NCI-H2029 treated with DMSO at 0.1 percent for 48 hours (cell line): ENCODE results near the gene PDRG1.

Experiments used
- DNase-seq: peaks from one replicate; lab custom pipeline; 2025; lab: John Stamatoyannopoulos, UW

Gene PDRG1

DNA sequence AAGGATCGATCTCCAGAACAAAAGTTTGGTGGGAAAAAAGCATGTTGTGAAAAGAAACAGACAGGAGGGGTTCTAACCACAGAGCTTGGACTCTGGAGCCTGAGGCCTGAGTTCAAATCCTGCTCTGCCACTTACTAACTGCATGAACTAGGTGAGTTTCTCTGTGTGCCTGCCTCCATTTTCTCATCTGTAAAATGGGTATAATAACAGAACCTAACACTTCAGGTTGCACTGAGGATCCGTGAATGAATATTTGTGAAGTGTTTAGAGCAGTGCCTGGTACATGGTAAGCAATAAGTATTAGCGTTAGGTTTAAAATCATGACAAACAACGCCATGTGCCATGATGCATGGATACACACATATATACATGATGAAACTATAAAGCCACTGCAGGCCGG lies 44.8 kb downstream of the PDRG1 start:
- DNase-seq: no peak

DNA sequence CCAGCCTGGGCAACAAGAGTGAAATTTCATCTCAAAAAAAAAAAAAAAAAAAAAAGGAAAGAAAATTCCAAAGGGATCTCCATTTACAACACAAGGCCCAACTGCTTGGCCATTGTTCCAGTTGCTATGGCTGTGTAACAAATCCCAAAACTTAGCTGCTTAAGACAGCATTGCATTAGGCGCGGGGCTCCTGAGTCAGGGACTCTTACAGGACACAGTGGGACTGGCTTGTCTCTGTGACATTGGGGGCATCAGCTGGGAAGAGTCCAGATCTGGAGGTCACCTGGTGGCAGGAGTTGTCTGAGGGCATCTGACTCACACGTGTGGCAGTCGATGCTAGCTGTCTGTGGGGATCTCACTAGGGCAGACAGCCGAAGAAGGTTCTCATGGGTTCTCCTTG lies 45.8 kb downstream of the PDRG1 start:
- no peak for DNase-seq

DNA sequence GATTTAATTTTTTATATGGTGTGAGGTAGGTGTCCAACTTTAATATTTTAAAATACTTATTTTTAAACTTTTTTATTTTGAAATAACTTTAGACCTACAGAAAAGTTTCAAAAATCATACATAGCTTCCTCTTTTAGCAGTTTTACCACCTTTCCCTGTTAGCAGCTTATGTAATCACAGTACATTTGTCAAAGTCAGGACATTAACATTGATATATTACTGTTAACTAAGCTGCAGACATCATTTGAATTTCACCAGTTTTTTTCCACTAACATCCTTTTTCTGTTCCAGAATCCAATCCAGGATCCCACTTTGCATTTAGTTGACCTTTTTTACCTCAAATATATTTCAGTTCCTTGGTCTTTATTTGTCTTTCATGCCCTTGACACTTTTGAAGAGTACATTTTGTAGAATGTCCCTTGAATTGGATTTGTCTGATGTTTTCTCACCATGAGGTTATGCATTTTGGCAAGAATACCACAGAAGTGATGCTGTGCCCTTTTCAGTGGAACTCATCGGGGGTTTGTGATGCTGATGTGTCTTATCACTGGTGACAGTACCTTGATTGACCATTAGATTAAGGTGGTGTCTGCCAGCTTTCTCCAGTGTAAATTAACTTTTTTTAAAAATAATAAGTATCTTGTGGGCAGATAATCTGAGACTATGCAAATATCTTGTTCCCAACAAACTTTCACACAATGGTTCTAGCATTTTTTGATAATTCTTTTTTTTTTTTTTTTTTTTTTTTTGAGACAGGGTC lies 48.0 kb downstream of the PDRG1 start:
- DNase-seq: no peak

DNA sequence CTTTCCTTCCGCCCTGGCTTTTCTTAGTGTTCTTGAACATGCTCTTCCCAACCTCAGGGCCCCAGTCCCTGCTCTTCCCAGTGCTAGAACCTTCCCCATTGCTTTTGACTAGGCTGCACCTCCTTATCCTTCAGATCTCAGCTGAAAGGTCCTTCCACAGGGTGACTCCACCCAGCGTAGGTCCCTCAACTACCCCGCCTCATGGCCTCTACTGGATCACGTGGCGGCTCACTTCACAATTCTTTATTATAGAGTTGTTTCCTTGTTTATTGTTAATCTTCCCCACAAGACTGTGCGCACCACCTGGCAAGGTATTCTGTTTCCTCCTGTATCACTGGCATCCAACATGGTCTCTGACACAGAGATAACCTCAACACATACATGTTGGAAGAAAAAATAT lies 50.2 kb downstream of the PDRG1 start:
- DNase-seq: no peak

DNA sequence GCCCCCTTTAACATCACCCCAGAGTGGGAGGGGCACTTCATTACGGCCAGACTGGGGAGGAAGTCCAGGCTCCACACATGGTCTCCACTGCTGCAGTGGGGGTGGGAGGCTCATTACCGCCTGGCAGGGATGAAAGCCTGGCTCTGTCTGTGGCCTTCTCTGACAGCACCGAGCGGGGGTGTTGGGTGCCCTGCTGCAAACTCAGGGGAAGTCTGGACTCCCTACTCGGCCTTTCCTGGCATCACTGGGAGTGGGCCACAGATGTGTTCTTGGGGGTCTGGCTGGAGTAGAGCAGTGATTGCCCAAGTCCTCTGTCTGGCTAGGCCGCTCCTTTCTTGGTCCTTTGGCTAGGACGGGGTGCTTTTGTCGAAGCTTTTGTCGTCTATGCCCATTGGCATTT lies 54.3 kb downstream of the PDRG1 start:
- no peak for DNase-seq

DNA sequence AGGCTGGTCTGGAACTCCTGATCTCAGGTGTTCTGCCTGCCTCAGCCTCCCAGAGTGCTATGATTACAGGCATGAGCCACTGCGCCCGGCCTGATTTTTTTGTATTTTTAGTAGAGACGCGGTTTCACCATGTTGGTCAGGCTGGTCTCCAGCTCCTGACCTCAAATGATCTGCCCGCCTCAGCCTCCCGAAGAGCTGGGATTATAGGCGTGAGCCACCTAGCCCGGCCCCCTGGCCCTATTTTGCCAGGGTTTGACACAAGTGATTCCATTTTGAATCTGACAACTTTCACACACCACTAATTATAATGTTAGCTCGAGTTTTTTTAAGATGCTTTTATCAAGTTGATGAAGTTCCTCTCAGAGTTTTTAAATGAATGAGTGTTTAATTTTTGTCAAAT lies 55.8 kb downstream of the PDRG1 start:
- DNase-seq: no peak

DNA sequence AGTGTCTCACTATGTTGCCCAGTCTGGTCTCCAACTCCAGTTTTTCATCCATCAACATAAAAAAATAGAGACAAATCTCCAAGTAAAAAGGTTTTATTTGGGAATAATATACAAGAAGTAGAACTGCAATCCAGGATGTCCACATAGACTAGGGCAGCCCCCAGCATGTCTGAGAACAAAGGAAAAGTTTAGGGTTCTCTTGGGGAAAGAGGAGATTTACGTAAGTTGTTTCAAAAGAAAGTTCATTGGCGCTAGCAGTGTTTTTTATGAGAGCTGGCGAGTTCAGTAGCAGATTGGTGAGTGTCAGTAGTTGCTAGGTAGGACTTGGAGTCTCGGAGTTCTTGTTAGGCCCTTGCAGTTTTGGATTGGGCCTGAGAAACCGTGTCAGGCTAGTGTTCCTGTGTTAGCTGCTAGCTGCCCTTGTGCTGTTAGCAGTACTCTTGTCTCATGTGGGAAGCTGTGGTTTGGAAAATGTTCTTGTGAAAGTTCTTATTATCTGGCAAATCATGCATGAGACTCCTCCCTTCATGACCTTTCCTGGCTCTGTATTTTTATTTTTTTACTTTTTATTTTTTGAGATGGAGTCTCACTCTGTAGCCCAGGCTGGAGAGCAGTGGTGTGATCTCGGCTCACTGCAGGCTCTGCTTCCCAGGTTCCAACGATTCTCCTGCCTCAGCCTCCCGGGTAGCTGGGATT lies 56.7 kb downstream of the PDRG1 start:
- no peak for DNase-seq
